ENCODE data around the gene USP4.
"Not testable (repeated sequence)": the region's sequence is repeated elsewhere in the genome, so short reads cannot be mapped to it uniquely, and the experiment has no call there.

Gene USP4

GRCh38 chr3:49349348-49350114 lies 9.7 kb upstream of the USP4 start:
- no peak for DNase-seq

GRCh38 chr3:49348361-49348760 lies 8.5 kb upstream of the USP4 start:
- not testable (repeated sequence) for DNase-seq

- DNase-seq, result no peak
These were observed 7.0 kb upstream of the USP4 start for GRCh38 chr3:49346797-49347251.

GRCh38 chr3:49343163-49343562 lies 3.3 kb upstream of the USP4 start:
- no peak for DNase-seq

GRCh38 chr3:49341996-49342395 lies 2.1 kb upstream of the USP4 start:
- no peak for DNase-seq

GRCh38 chr3:49339581-49339940 lies 292 bp downstream of the USP4 start:
- DNase-seq, result no peak

- DNase-seq, result no peak
These were observed 5.8 kb downstream of the USP4 start for GRCh38 chr3:49333916-49334633.

- DNase-seq, result no peak
These were observed 6.8 kb downstream of the USP4 start for GRCh38 chr3:49333091-49333490.

- no peak for DNase-seq
These were observed 10.7 kb downstream of the USP4 start for GRCh38 chr3:49329186-49329585.

GRCh38 chr3:49328350-49328749 lies 11.5 kb downstream of the USP4 start:
- DNase-seq, result not testable (repeated sequence)

- DNase-seq, result no peak
These were observed 12.4 kb downstream of the USP4 start for GRCh38 chr3:49327485-49327884.

GRCh38 chr3:49324768-49325167 lies 15.1 kb downstream of the USP4 start:
- DNase-seq, result no peak

GRCh38 chr3:49316696-49317457 lies 23.0 kb downstream of the USP4 start:
- no peak for DNase-seq

- DNase-seq, result no peak
These were observed 25.8 kb downstream of the USP4 start for GRCh38 chr3:49313896-49314688.

- DNase-seq, result no peak
These were observed 28.6 kb downstream of the USP4 start for GRCh38 chr3:49311283-49311682.

- no peak for DNase-seq
These were observed 29.2 kb downstream of the USP4 start for GRCh38 chr3:49310677-49311076.

GRCh38 chr3:49305608-49306007 lies 34.2 kb downstream of the USP4 start:
- DNase-seq, result no peak

GRCh38 chr3:49302613-49303012 lies 37.2 kb downstream of the USP4 start:
- DNase-seq, result no peak

GRCh38 chr3:49300595-49300994 lies 39.3 kb downstream of the USP4 start:
- DNase-seq, result no peak

- DNase-seq, result no peak
These were observed 41.3 kb downstream of the USP4 start for GRCh38 chr3:49298511-49298910.

GRCh38 chr3:49296781-49297411 lies 43.0 kb downstream of the USP4 start:
- DNase-seq, result no peak

- DNase-seq, result no peak
These were observed 44.3 kb downstream of the USP4 start for GRCh38 chr3:49295489-49296058.
